ENCODE measurements around the gene ACOT11.

The ACOT11 gene

DNA sequence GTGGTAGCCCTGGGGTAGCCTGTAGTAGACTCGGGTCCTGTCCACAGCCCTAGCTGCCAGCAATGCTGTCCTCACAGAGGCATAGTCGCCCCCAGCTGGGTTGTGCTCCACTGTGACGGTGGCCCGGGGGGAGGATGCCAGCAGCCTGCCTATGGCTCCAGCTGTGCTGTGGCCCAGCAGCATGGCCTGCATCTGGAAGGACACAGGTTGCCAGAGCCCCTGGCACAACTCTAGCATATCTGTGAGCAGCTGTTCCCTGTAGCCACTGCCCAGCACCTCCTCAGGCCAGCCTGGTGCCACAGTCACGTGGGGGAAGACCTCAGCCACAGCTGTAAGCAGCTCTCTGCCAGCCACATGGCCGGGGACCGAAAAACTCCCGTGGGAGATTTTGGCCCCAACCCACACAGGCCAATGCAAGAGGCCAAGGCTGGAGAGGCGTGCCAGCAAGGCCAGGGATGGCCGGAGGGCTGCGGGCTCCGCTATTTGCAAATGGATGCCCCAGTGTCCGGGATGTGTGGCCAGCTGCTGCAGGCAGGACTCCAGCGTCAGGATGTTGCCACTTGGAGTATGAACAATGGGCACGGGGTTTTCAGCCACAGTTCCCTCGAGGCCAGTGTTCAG, 61.4 kb downstream of the ACOT11 start:
- Histone ChIP-seq H3K79me2 (ENCODE audit: low read length) (no peaks in the 10 kb centered on the region), H3F3A (ENCODE audit: insufficient read depth, low read length) (peaks cover 5% of the 10 kb centered on the region; the same call in 1 of the 2 replicates), H2AFZ (ENCODE audit: low read length) (no peak overlapping the region), H3K4me2 (ENCODE audit: low read depth, low read length) (no peak overlapping the region), H3K9ac (ENCODE audit: low read length) (no peak overlapping the region), H3K9me3 (replicated peaks; ENCODE audit: insufficient read depth, low read length) (no peaks in the 10 kb centered on the region), H4K20me1 (ENCODE audit: insufficient read depth, low read length) (no peaks in the 10 kb centered on the region), H3K36me3 (replicated peaks; ENCODE audit: insufficient read depth, low read length) (no peaks in the 10 kb centered on the region), H3K9me2 (replicated peaks; ENCODE audit: insufficient read depth, low read length) (no peaks in the 10 kb centered on the region), H3K27ac (ENCODE audit: low read length) (no peak overlapping the region), H3K4me1 (ENCODE audit: low read length) (peaks cover 9% of the 10 kb centered on the region), H3K27me3 (replicated peaks; ENCODE audit: insufficient read depth, low read length) (no peaks in the 10 kb centered on the region), H3K4me3 (ENCODE audit: low read length) (no peak overlapping the region)
- no peak for DNase-seq
- TF ChIP-seq, protein P1, sequence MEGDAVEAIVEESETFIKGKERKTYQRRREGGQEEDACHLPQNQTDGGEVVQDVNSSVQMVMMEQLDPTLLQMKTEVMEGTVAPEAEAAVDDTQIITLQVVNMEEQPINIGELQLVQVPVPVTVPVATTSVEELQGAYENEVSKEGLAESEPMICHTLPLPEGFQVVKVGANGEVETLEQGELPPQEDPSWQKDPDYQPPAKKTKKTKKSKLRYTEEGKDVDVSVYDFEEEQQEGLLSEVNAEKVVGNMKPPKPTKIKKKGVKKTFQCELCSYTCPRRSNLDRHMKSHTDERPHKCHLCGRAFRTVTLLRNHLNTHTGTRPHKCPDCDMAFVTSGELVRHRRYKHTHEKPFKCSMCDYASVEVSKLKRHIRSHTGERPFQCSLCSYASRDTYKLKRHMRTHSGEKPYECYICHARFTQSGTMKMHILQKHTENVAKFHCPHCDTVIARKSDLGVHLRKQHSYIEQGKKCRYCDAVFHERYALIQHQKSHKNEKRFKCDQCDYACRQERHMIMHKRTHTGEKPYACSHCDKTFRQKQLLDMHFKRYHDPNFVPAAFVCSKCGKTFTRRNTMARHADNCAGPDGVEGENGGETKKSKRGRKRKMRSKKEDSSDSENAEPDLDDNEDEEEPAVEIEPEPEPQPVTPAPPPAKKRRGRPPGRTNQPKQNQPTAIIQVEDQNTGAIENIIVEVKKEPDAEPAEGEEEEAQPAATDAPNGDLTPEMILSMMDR (IDR thresholded peaks at IDR 0.05; ENCODE audit: low read length), result no peak
- TF ChIP-seq EZH2 (optimal IDR thresholded peaks at IDR 0.05; ENCODE audit: low read depth, low read length), result no peak
- TF ChIP-seq EZH2phosphoT487 (IDR thresholded peaks at IDR 0.05; ENCODE audit: low read length), result no peak

DNA sequence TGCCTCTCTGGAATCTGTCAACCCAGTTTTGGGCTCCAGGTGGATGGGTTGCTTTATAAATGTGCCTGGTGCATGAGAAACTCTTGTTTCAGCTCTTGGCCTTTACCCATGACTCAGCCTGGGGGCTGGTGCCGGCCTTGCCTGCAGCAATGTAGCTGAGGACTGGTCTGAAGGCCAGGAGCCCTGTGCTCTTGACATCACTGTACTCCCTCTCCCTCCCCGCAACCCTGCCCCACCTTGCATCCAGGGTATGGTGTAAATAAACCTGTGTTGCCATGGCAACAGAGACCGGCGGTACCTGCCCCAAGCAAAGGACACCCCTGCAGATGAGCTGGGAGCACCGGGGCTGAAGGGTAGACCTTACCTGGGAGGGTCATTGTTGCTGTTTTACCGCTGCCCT, 62.0 kb downstream of the ACOT11 start:
- Histone ChIP-seq H3K27ac (ENCODE audit: low read length) (no peak overlapping the region), H3K4me1 (ENCODE audit: low read length) (peaks cover 3% of the 10 kb centered on the region), H3K27me3 (replicated peaks; ENCODE audit: insufficient read depth, low read length) (no peaks in the 10 kb centered on the region), H3K4me2 (ENCODE audit: low read depth, low read length) (no peak overlapping the region), H2AFZ (ENCODE audit: low read length) (no peak overlapping the region), H3K36me3 (replicated peaks; ENCODE audit: insufficient read depth, low read length) (no peaks in the 10 kb centered on the region), H3K4me3 (ENCODE audit: low read length) (no peak overlapping the region), H3F3A (ENCODE audit: insufficient read depth, low read length) (0 out of 2 replicates have a peak, but pooled peaks cover under 1% of the 10 kb centered on the region), H3K9me2 (replicated peaks; ENCODE audit: insufficient read depth, low read length) (no peaks in the 10 kb centered on the region), H3K9ac (ENCODE audit: low read length) (no peak overlapping the region), H3K9me3 (replicated peaks; ENCODE audit: insufficient read depth, low read length) (no peaks in the 10 kb centered on the region), H3K79me2 (ENCODE audit: low read length) (no peaks in the 10 kb centered on the region), H4K20me1 (ENCODE audit: insufficient read depth, low read length) (no peaks in the 10 kb centered on the region)
- no peak for DNase-seq
- no peak for TF ChIP-seq EZH2phosphoT487 (IDR thresholded peaks at IDR 0.05; ENCODE audit: low read length)
- TF ChIP-seq EZH2 (optimal IDR thresholded peaks at IDR 0.05; ENCODE audit: low read depth, low read length), result no peak
- TF ChIP-seq, protein P1 (IDR thresholded peaks at IDR 0.05; ENCODE audit: low read length), result no peak

DNA sequence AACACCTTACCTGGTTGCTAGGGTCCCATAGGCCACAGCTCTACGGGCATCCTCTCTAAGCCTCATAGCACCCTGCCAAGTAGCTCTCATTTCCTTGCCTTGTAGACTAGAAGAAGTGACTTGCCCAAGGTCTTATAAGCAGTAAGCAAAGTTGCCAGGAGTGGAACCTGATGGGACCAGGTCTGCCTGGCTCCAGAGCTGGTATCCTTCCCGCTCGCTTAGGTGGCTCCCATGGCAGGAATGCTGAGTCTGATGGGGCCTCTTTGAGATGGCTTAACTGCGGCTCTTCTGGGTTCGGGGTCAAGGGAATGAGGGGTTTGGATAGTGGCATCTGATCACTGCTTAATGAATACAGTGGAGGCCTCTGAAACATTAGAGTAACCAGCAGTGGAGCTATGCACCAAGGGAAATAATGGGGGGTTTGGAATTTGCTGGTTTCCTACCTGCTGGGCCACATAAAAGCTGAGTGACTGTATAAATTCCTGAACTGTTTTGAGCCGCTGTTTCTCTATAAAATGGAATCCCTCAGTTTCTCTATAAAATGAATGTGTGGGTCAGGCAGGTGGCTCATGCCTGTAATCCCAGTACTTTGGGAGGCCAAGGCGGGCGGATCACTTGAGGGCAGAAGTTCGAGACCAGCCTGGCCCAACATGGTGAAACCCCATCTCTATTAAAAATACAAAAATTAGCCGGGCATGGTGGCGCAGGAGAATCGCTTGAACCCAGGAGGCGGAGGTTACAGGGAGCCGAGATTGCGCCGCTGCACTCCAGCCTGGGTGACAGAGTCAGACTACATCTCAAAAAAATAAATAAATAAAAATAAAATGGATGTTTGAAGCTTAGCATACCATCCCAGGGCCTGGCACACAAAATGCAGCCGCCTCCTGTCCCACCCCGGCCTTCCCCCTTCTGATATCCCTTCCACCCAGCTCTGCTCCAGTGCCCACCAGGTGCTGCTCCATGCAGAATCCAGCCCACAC, 62.9 kb downstream of the ACOT11 start:
- no peaks in the 10 kb centered on the region for H4K20me1 ChIP-seq (ENCODE audit: insufficient read depth, low read length)
- H3K9ac ChIP-seq (ENCODE audit: low read length), result no peak overlapping the region
- H3K27me3 ChIP-seq (replicated peaks; ENCODE audit: insufficient read depth, low read length), result no peaks in the 10 kb centered on the region

More for the DNA sequence above, 62.9 kb downstream of the ACOT11 start:
- Histone ChIP-seq H3K9me3 (replicated peaks; ENCODE audit: insufficient read depth, low read length) (no peaks in the 10 kb centered on the region), H2AFZ (ENCODE audit: low read length) (no peak overlapping the region), H3K36me3 (replicated peaks; ENCODE audit: insufficient read depth, low read length) (no peaks in the 10 kb centered on the region), H3K4me1 (ENCODE audit: low read length) (no peaks in the 10 kb centered on the region), H3F3A (ENCODE audit: insufficient read depth, low read length) (no peaks in the 10 kb centered on the region), H3K4me2 (ENCODE audit: low read depth, low read length) (no peak overlapping the region), H3K4me3 (ENCODE audit: low read length) (no peak overlapping the region), H3K79me2 (ENCODE audit: low read length) (no peaks in the 10 kb centered on the region), H3K27ac (ENCODE audit: low read length) (no peak overlapping the region), H3K9me2 (replicated peaks; ENCODE audit: insufficient read depth, low read length) (no peaks in the 10 kb centered on the region)
- no peak for TF ChIP-seq EZH2 (optimal IDR thresholded peaks at IDR 0.05; ENCODE audit: low read depth, low read length)
- TF ChIP-seq, protein P1 (IDR thresholded peaks at IDR 0.05; ENCODE audit: low read length), result no peak
- TF ChIP-seq EZH2phosphoT487 (IDR thresholded peaks at IDR 0.05; ENCODE audit: low read length), result no peak
- DNase-seq, result no peak

Measured in MM.1S (cell line).